GM19099 (cell line): ENCODE data around the gene PCDHGA10.
"Not testable (repeated sequence)": the region's sequence is repeated elsewhere in the genome, so short reads cannot be mapped to it uniquely, and the experiment has no call there.

ENCODE experiments used
- POLR2A ChIP-seq: IDR thresholded peaks from 3 replicates; pipeline ENCODE4 v1.6.1; 2011; ENCODE audit warnings: low read depth; ENCODE audit not compliant: insufficient read length; ENCODE audit errors: extremely low read depth

PCDHGA10 gene

GRCh38 chr5:141387557-141388311 is 25.1 kb upstream of the PCDHGA10 start, which contains the start of gene PCDHGB4:
Gene PCDHGB4, plus strand, starts transcription at chr5:141387698. Its CDS starts 187 bp downstream, at chr5:141387885.
- TF ChIP-seq POLR2A: not testable (repeated sequence)

DNA sequence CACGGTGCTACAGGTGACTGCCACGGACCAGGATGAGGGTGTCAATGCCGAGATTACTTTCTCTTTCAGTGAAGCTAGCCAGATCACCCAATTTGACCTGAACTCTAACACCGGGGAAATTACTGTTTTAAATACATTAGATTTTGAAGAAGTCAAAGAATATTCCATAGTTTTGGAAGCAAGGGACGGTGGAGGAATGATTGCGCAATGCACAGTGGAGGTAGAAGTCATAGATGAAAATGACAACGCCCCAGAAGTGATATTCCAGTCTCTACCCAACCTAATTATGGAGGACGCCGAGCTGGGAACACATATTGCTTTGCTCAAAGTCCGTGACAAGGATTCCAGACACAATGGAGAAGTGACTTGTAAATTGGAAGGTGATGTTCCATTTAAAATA is 24.1 kb upstream of the PCDHGA10 start:
- TF ChIP-seq POLR2A: no peak

GRCh38 chr5:141389153-141390042 is 23.4 kb upstream of the PCDHGA10 start:
- no peak for TF ChIP-seq POLR2A

- no peak for TF ChIP-seq POLR2A
Measured at GRCh38 chr5:141392429-141393198, 20.2 kb upstream of the PCDHGA10 start, which contains the start of gene PCDHGA8. Gene PCDHGA8, plus strand, starts transcription at chr5:141392633. Its CDS starts 181 bp downstream, at chr5:141392814.

DNA sequence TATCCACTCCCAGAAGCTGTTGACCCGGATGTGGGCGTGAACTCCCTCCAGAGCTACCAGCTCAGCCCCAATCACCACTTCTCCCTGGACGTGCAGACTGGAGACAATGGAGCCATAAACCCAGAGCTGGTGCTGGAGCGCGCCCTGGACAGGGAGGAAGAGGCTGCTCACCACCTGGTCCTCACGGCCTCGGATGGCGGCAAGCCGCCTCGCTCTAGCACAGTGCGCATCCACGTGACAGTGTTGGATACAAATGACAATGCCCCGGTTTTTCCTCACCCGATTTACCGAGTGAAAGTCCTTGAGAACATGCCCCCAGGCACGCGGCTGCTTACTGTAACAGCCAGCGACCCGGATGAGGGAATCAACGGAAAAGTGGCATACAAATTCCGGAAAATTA is 19.5 kb upstream of the PCDHGA10 start:
- TF ChIP-seq POLR2A: no peak

DNA sequence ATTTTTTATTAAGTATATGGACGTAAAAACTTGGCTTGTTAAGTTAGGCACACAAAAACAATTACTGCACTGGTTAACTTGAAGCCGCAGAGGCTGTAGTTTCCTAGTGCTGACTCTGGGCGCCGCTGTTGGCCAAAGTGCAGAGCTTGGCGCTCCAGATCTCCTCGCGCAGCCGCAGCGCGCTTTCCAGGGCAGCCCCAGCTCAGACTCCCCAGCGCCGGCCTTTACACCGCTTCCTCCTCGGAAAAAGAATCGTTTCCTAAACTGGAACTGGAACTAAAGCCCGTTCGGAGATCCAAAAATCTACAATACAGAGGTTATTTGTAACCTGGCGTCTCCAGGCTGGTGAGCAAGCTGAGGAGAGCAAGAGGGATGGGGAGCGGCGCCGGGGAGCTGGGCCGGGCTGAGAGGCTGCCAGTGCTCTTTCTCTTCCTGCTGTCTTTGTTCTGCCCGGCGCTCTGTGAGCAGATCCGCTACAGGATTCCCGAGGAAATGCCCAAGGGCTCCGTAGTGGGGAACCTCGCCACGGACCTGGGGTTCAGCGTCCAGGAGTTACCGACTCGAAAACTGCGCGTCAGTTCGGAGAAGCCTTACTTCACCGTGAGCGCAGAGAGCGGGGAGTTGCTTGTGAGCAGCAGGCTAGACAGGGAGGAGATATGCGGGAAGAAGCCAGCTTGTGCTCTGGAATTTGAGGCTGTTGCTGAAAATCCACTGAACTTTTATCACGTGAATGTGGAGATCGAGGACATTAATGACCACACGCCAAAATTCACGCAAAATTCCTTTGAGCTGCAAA is 14.8 kb upstream of the PCDHGA10 start, which contains the start of gene PCDHGB5:
PCDHGB5 (plus strand) TSS at position 192 of the 796 bp plus-strand sequence; CDS start at position 373, 181 bp downstream.
- not testable (repeated sequence) for TF ChIP-seq POLR2A

GRCh38 chr5:141398608-141399007 is 14.2 kb upstream of the PCDHGA10 start:
- no peak for TF ChIP-seq POLR2A

DNA sequence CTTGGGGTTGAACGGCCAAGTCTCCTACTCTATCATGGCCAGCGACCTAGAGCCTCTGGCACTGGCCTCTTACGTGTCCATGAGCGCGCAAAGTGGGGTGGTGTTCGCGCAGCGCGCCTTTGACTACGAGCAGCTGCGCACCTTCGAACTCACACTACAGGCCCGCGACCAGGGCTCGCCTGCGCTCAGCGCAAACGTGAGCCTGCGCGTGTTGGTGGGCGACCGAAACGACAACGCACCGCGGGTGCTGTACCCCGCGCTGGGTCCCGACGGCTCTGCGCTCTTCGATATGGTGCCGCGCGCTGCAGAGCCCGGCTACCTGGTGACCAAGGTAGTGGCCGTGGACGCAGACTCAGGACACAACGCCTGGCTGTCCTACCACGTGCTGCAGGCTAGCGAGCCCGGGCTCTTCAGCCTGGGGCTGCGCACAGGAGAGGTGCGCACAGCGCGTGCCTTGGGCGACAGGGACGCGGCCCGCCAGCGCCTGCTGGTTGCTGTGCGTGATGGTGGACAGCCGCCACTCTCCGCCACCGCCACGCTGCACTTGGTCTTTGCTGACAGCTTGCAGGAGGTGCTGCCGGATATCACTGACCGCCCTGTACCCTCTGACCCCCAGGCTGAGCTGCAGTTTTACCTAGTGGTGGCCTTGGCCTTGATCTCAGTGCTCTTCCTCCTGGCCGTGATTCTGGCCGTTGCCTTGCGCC is 13.1 kb upstream of the PCDHGA10 start:
- TF ChIP-seq POLR2A: no peak

DNA sequence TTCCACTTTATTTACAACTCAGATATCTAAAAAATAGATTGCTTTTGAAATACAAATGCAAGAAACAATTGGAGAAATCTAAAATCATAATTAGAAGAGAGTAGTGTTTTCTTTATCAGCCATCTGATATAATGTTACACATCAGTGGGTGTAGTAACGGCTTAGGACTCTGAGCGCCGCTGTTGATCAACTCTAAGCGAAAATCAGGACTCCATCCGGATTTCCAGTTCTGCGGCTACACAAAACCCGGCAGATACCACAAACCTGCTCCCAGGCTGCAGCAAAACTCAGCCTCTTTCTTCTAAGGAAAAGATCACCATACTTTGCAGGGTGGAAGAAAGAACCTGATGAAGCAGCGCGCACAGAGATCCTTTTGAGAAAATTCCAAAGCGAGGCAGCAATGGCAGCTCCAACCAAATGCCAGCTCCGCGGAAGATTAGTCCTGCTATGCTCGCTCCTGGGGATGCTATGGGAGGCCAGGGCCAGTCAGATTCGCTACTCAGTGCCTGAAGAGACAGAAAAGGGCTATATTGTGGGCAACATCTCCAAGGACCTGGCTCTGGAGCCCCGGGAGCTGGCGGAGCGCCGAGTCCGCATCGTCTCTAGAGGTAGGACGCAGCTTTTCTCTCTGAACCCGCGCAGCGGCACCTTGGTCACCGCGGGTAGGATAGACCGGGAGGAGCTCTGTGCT is 10.1 kb upstream of the PCDHGA10 start, which contains the start of gene PCDHGA9:
PCDHGA9 (plus strand) TSS at position 226 of the 691 bp plus-strand sequence; CDS start at position 401, 175 bp downstream.
- TF ChIP-seq POLR2A: no peak

DNA sequence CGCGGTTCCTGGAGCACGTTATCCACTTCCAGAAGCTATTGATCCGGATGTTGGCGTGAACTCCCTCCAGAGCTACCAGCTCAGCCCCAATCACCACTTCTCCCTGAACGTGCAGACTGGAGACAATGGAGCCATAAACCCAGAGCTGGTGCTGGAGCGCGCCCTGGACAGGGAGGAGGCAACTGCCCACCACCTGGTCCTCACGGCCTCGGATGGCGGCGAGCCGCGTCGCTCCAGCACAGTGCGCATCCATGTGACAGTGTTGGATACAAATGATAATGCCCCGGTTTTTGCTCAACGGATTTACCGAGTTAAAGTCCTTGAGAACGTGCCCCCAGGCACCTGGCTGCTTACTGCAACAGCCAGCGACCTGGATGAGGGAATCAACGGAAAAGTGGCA is 9.4 kb upstream of the PCDHGA10 start:
- TF ChIP-seq POLR2A: no peak

- not testable (repeated sequence) for TF ChIP-seq POLR2A
Measured at GRCh38 chr5:141407790-141408505, 4.8 kb upstream of the PCDHGA10 start, which contains the start of gene PCDHGB6. Gene PCDHGB6, plus strand, starts transcription at chr5:141408021. Its CDS starts 182 bp downstream, at chr5:141408203.

DNA sequence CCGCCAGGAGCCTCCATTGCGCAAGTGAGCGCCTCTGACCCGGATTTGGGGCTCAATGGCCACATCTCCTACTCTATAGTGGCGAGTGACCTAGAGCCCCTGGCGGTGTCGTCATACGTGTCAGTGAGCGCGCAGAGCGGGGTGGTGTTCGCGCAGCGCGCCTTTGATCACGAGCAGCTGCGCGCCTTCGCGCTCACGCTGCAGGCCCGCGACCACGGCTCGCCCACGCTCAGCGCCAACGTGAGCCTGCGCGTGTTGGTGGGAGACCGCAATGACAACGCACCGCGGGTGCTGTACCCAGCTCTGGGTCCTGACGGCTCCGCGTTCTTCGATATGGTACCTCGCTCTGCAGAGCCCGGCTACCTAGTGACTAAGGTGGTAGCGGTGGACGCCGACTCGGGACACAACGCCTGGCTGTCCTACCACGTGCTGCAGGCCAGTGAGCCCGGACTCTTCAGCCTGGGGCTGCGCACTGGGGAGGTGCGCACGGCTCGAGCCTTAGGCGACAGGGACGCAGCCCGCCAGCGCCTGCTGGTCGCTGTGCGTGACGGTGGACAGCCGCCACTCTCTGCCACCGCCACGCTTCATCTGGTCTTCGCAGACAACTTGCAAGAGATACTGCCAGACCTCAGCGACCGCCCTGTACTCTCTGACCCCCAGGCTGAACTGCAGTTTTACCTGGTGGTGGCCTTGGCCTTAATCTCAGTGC is 3.0 kb upstream of the PCDHGA10 start:
- TF ChIP-seq POLR2A: no peak

- TF ChIP-seq POLR2A: no peak
Measured at GRCh38 chr5:141411575-141411974, 1.2 kb upstream of the PCDHGA10 start.
